ENCODE data around the gene EPHA6.

DNA sequence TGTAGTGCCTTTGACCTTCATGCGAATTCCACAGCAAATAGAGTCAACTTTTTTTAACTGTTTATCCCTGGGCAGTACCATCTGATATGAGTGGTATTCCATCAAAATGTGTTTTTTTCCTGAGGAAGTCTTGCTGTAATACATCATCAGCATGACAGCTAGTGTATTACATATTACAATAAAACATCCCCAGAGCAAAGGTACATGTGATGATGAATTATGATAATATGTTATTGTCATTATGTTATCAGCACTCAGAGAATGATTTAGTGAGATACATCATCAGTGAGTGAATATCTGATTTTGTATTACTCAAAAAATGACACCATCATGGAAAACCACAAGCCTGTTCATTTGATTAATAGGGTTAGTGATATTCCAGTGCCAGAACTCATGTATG, 880.5 kb downstream of the EPHA6 start:
- no peak for TF ChIP-seq POLR2AphosphoS5 (IDR thresholded peaks at IDR 0.05; ENCODE audit: borderline replicate concordance, low read depth, low read length)
- TF ChIP-seq FOXP2 (optimal IDR thresholded peaks at IDR 0.05; ENCODE audit: control extremely low read depth, extremely low read length, insufficient read depth), result no peak

All from SK-N-MC (cell line).